ENCODE data around the gene MAPK10.

Gene MAPK10

GRCh38 chr4:86155766-86156165 lies 204.1 kb downstream of the MAPK10 start:
- no peak for DNase-seq (ENCODE audit: low spot score)
- TF ChIP-seq CTCF (IDR thresholded peaks at IDR 0.05; ENCODE audit: extremely low read depth, missing control alignments): no peak

- TF ChIP-seq CTCF (IDR thresholded peaks at IDR 0.05; ENCODE audit: extremely low read depth, missing control alignments): no peak
- no peak for DNase-seq (ENCODE audit: low spot score)
Observed at GRCh38 chr4:86152454-86152853, 207.4 kb downstream of the MAPK10 start.

GRCh38 chr4:86151196-86151595 lies 208.7 kb downstream of the MAPK10 start:
- DNase-seq (ENCODE audit: low spot score): no peak
- no peak for TF ChIP-seq CTCF (IDR thresholded peaks at IDR 0.05; ENCODE audit: extremely low read depth, missing control alignments)

GRCh38 chr4:86141161-86141560 lies 218.7 kb downstream of the MAPK10 start:
- no peak for TF ChIP-seq CTCF (IDR thresholded peaks at IDR 0.05; ENCODE audit: extremely low read depth, missing control alignments)
- DNase-seq (ENCODE audit: low spot score): no peak

GRCh38 chr4:86132468-86132867 lies 227.4 kb downstream of the MAPK10 start:
- DNase-seq (ENCODE audit: low spot score): no peak
- no peak for TF ChIP-seq CTCF (IDR thresholded peaks at IDR 0.05; ENCODE audit: extremely low read depth, missing control alignments)

GRCh38 chr4:86131456-86131855 lies 228.4 kb downstream of the MAPK10 start:
- TF ChIP-seq CTCF (IDR thresholded peaks at IDR 0.05; ENCODE audit: extremely low read depth, missing control alignments): no peak
- no peak for DNase-seq (ENCODE audit: low spot score)

GRCh38 chr4:86130160-86130933 lies 229.5 kb downstream of the MAPK10 start:
- TF ChIP-seq CTCF (IDR thresholded peaks at IDR 0.05; ENCODE audit: extremely low read depth, missing control alignments): no peak
- no peak for DNase-seq (ENCODE audit: low spot score)
